BLaER1 treated with 17β-estradiol and CSF1 and Interleukin-3, amounts not matched to agents 10 nM and 100 nM (cell line): ENCODE data around the gene IGSF3.

Source experiments
- H3K27ac ChIP-seq, 11 experiments: shearing (Covaris generic); formaldehyde crosslinking; 2 replicates each; pipeline ENCODE4 v1.8.1; 2022
- H3K27me3 ChIP-seq, 11 experiments: shearing (Covaris generic); formaldehyde crosslinking; 2 replicates each; pipeline ENCODE4 v1.8.1; 2022
- H3K36me3 ChIP-seq, 11 experiments: shearing (Covaris generic); formaldehyde crosslinking; 2 replicates each; pipeline ENCODE4 v1.8.1; 2022
- H3K4me1 ChIP-seq, 10 experiments: shearing (Covaris generic); formaldehyde crosslinking; 2 replicates each; pipeline ENCODE4 v1.8.1; 2022
- H3K4me2 ChIP-seq, 11 experiments: shearing (Covaris generic); formaldehyde crosslinking; 2 replicates each; pipeline ENCODE4 v1.8.1; 2022
- H3K4me3 ChIP-seq, 10 experiments: shearing (Covaris generic); formaldehyde crosslinking; 2 replicates each; pipeline ENCODE4 v1.8.1; 2022
- H3K9ac ChIP-seq, 11 experiments: shearing (Covaris generic); formaldehyde crosslinking; 2 replicates each; pipeline ENCODE4 v1.8.1; 2022
- H3K9me3 ChIP-seq, 11 experiments: shearing (Covaris generic); formaldehyde crosslinking; replicated peaks in 1 of 11; 2 replicates each; pipeline ENCODE4 v1.8.1; 2022
- H4K20me1 ChIP-seq, 11 experiments: shearing (Covaris generic); formaldehyde crosslinking; 2 replicates each; pipeline ENCODE4 v1.8.1; 2022
- Cebpa-rat ChIP-seq, 11 experiments: shearing (Covaris generic); IDR thresholded peaks; 2 replicates each; pipeline ENCODE4 v1.8.1; 2022

The IGSF3 gene

DNA sequence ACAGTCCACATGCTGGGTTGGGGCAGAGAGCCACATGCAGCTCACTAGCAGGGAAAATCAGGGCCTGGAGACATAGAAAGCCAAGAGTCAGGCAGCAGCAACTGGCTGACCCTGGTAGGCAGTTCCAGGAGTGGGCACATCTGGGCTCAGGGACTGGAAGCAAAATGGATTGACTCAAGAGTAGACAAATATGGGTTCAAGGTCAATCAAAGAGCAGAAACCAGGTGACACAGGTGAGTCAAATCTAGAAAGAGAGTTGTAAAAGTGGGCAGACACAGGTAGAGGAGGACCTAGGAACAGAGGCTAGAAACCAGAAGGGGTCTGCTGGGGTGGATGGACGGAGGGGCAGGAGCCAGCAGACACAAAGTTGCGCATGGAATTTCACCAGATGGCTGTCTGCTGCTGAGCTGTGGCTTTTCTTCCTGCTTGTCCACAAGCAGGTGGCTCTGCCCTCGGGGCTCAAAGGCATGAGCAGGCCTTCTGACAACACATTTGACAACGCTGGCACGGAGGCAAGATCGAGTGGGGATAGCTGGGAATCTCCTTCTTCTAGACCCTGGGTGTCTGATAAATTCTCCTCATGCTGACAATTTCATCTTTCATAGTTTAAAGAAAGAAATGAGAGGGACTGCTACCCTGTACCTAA is 40.8 kb upstream of the IGSF3 start:
- H4K20me1 ChIP-seq, result no peaks in the 10 kb centered on the region
- no peak overlapping the region for H3K27ac ChIP-seq
- no peak overlapping the region for H3K9ac ChIP-seq
- H3K4me2 ChIP-seq, result no peak overlapping the region
- H3K9me3 ChIP-seq, result no peaks in the 10 kb centered on the region
- no peaks in the 10 kb centered on the region for H3K36me3 ChIP-seq
- TF ChIP-seq Cebpa-rat (IDR thresholded peaks at IDR 0.05), result no peak
- peaks cover 0 to 12% (median 0%) of the 10 kb centered on the region in 10 experiments; a peak in 5 of 20 replicates for H3K4me1 ChIP-seq
- H3K27me3 ChIP-seq, result no peaks in the 10 kb centered on the region
- H3K4me3 ChIP-seq, result no peak overlapping the region

DNA sequence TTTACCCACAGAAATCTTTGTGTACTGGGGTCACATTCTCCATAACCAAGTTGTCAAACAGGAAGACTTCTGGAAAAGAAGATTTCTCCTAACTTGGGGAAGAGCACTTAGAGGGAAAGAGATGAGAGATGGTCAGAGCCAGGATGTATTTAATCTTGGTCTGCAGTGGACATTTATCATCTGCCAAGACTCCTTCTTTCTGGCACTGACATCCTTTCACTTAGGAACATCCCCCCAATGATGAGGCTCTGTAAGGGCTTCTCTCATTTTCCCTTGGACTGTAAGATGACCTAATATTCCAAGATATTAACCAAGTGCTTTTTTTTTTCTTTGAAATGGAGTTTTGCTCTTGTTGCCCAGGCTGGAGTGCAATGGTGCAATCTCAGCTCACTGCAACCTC is 39.3 kb upstream of the IGSF3 start:
- no peaks in the 10 kb centered on the region for H4K20me1 ChIP-seq
- no peak overlapping the region for H3K27ac ChIP-seq
- H3K4me1 ChIP-seq, result peaks cover 0 to 6% (median 0%) of the 10 kb centered on the region in 10 experiments; a peak in 3 of 20 replicates
- H3K27me3 ChIP-seq, result no peaks in the 10 kb centered on the region
- no peak overlapping the region for H3K4me2 ChIP-seq
- H3K36me3 ChIP-seq, result no peaks in the 10 kb centered on the region
- no peak overlapping the region for H3K9ac ChIP-seq
- peaks cover 0 to 7% (median 0%) of the 10 kb centered on the region in 11 experiments; a peak in 3 of 22 replicates for H3K9me3 ChIP-seq
- H3K4me3 ChIP-seq, result no peak overlapping the region
- no peak for TF ChIP-seq Cebpa-rat (IDR thresholded peaks at IDR 0.05)

DNA sequence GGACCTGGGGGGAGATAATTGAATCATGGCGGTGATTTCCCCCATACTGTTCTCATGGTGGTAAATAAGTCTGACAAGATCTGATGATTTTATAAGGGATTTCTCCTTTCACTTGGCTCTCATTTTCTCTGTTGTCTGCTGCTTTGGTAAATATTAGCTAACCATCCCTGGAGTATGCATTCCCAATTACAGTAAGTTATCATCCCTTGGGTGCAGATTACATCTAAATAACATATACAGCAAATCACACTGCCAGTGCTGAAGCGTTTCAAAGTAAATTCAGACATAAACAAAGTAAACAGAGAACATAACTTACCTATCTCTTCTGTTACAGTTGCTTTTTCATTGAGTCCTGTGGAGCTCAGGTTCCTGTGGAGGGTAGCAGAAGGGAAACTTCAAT is 38.6 kb upstream of the IGSF3 start:
- Histone ChIP-seq H3K36me3 (no peaks in the 10 kb centered on the region), H3K9ac (no peak overlapping the region), H3K27ac (no peak overlapping the region), H3K27me3 (no peaks in the 10 kb centered on the region), H3K4me1 (peaks cover 0 to under 1% (median 0%) of the 10 kb centered on the region in 10 experiments; a peak in 1 of 20 replicates), H4K20me1 (no peaks in the 10 kb centered on the region), H3K4me3 (no peak overlapping the region), H3K4me2 (no peak overlapping the region), H3K9me3 (peaks cover 0 to 7% (median 0%) of the 10 kb centered on the region in 11 experiments; a peak in 3 of 22 replicates)
- TF ChIP-seq Cebpa-rat (IDR thresholded peaks at IDR 0.05), result no peak

DNA sequence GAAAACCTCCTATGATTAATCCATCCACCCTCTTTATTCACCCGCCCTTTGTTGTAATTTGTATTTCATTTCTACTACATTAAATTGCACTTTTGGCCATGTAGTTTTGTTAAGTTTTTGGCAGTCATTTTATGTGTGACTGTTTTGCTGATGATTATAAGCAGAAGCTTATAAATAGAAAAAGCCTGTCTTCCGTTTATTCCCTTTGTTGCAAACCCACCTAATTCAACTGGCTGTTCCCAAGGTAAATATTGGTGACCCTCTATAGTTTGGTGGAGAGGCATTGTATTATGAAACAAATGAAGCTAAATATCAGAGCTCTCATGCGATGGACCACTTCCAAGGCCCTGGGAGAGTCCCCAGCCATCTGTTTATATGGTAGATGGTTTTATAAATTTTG is 36.7 kb upstream of the IGSF3 start:
- TF ChIP-seq Cebpa-rat (IDR thresholded peaks at IDR 0.05), result no peak
- H3K4me3 ChIP-seq, result no peak overlapping the region
- peaks cover 0 to 7% (median 0%) of the 10 kb centered on the region in 11 experiments; a peak in 3 of 22 replicates for H3K9me3 ChIP-seq
- H3K27ac ChIP-seq, result no peak overlapping the region
- H3K36me3 ChIP-seq, result no peaks in the 10 kb centered on the region
- H3K9ac ChIP-seq, result no peak overlapping the region
- H4K20me1 ChIP-seq, result no peaks in the 10 kb centered on the region
- no peaks in the 10 kb centered on the region for H3K4me1 ChIP-seq
- no peaks in the 10 kb centered on the region for H3K27me3 ChIP-seq
- H3K4me2 ChIP-seq, result no peak overlapping the region

- Histone ChIP-seq H3K27me3 (no peaks in the 10 kb centered on the region), H3K36me3 (no peaks in the 10 kb centered on the region), H3K4me3 (no peak overlapping the region), H3K27ac (no peak overlapping the region), H3K9ac (no peak overlapping the region), H4K20me1 (no peaks in the 10 kb centered on the region), H3K9me3 (peaks cover 0 to 7% (median 0%) of the 10 kb centered on the region in 11 experiments; a peak in 3 of 22 replicates), H3K4me1 (no peaks in the 10 kb centered on the region; a peak in 1 of 20 replicates), H3K4me2 (no peak overlapping the region)
- no peak for TF ChIP-seq Cebpa-rat (IDR thresholded peaks at IDR 0.05)
Measured at GRCh38 chr1:116699605-116700004, 32.1 kb upstream of the IGSF3 start.

- Histone ChIP-seq H3K9me3 (peaks cover 0 to 7% (median 0%) of the 10 kb centered on the region in 11 experiments; a peak in 3 of 22 replicates), H3K27ac (no peak overlapping the region), H3K27me3 (no peaks in the 10 kb centered on the region), H3K9ac (no peak overlapping the region), H4K20me1 (no peaks in the 10 kb centered on the region), H3K4me1 (no peaks in the 10 kb centered on the region; a peak in 1 of 20 replicates), H3K36me3 (no peaks in the 10 kb centered on the region), H3K4me3 (no peak overlapping the region), H3K4me2 (no peak overlapping the region)
- TF ChIP-seq Cebpa-rat (IDR thresholded peaks at IDR 0.05), result no peak
Measured at GRCh38 chr1:116698244-116698595, 30.7 kb upstream of the IGSF3 start.

DNA sequence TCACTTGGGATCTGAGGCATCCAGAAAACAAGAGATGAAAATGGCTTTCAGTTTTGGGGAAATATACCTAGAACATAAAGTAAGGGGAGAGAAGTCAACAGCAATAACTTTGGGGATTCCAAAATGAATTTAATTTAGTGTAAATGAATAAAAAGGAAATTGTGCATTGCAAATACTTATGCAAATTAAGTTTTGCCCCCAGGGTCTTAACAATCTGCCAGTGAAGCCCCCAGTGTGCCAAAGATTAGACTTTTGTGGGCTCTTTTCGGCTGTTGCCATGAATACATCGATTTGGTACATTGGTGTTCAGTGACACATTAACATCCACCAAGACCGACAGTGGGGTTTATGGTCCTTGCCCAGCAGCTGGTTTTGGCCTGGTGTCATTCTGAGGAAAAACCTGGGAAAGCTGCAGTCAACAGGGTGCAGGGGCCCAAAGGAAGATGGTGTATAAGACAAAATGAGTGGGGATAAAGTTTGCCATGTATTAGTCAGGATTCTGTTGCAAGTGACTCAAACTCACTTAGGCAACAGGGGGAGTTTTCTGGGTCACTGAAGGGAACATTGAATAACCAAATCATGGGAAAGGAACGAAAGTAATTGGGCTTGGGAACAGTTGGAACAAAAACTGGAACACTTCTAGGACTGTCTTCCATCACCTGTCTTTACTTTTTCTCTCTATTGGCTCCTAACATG is 30.2 kb upstream of the IGSF3 start:
- no peak for TF ChIP-seq Cebpa-rat (IDR thresholded peaks at IDR 0.05)
- Histone ChIP-seq H4K20me1 (no peaks in the 10 kb centered on the region), H3K4me2 (no peak overlapping the region)

DNA sequence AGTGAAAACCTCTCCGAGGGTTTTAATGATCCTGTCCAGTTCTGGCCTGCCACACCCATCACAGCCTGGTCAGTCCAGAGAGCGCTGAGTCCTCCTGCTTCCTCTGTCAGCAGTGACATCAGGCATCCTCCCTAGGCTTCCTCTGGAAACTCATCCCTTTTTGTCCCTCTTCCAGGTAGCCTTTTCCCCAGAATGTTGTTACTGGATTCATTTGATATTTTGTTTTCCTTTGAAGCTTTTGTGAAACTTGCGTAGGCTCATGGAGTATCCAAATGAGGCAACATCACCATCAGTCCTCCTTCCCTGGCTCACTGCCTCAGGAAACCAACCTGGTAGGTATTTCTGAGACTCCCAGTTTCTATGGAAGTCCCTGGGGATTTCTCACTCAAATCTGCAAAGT is 27.0 kb upstream of the IGSF3 start:
- H4K20me1 ChIP-seq, result no peaks in the 10 kb centered on the region
- no peak overlapping the region for H3K9ac ChIP-seq
- no peak overlapping the region for H3K4me2 ChIP-seq
- H3K27ac ChIP-seq, result no peak overlapping the region
- H3K36me3 ChIP-seq, result no peaks in the 10 kb centered on the region
- H3K27me3 ChIP-seq, result no peaks in the 10 kb centered on the region
- TF ChIP-seq Cebpa-rat (IDR thresholded peaks at IDR 0.05), result no peak
- H3K4me1 ChIP-seq, result no peaks in the 10 kb centered on the region; a peak in 1 of 20 replicates
- H3K4me3 ChIP-seq, result no peak overlapping the region
- no peaks in the 10 kb centered on the region for H3K9me3 ChIP-seq

More for the DNA sequence above, 30.2 kb upstream of the IGSF3 start:
- H3K9me3 ChIP-seq, result peaks cover 0 to 2% (median 0%) of the 10 kb centered on the region in 11 experiments; a peak in 3 of 22 replicates
- no peaks in the 10 kb centered on the region; a peak in 1 of 20 replicates for H3K4me1 ChIP-seq
- no peak overlapping the region for H3K4me3 ChIP-seq
- no peak overlapping the region for H3K27ac ChIP-seq
- no peak overlapping the region for H3K9ac ChIP-seq
- no peaks in the 10 kb centered on the region for H3K27me3 ChIP-seq
- no peaks in the 10 kb centered on the region for H3K36me3 ChIP-seq

DNA sequence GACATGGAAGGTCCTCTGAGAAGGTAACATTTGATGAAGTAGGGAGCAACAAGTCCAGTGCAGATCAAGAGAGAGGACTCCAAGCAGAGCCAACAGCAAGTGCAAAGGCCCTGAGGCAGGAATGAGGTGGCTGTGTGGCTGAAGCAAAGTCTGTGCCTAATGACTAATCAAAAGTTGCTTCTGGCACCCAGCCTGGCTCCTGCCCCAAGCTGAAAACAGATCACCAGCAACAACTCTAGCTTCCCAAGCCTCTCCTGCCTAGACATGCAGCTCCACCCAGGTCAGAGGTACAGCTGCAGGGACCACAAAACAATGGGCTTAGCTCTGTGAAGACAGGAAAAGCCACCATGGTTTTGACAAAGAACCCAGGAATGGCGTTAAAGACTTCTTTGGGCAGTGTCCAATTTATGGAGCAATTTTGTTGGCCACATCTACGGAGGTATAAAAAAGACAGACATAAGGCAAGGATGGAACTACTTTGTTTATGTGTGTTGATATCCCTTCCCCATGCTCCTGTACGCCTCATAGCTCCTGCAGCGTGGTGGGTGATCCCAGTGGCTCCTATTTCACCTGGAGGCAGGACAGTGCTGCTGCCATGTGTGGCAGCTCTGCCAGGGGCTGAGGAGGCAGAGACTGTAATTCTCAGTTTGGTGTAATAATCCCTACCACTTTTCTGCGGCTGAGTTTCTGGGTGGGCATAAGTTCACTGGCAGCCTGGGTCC is 26.4 kb upstream of the IGSF3 start:
- Histone ChIP-seq H3K27me3 (no peaks in the 10 kb centered on the region), H3K4me2 (no peak overlapping the region), H3K9ac (no peak overlapping the region)

More for the DNA sequence above, 26.4 kb upstream of the IGSF3 start:
- no peak for TF ChIP-seq Cebpa-rat (IDR thresholded peaks at IDR 0.05)
- Histone ChIP-seq H3K4me1 (no peaks in the 10 kb centered on the region; a peak in 1 of 20 replicates), H4K20me1 (no peaks in the 10 kb centered on the region), H3K9me3 (no peaks in the 10 kb centered on the region), H3K4me3 (no peak overlapping the region), H3K27ac (no peak overlapping the region), H3K36me3 (no peaks in the 10 kb centered on the region)
